HCT116 (cell line): ENCODE measurements around the gene TRIM41. TPM values are rescaled to one million over a fixed set of nuclear protein-coding genes. Genes with fewer than 3 reads are reported as not detected.

Source experiments
- ATAC-seq: fragments of 200-7000 bp; cut with Tn5 transposase; 2 replicates; pipeline ENCODE4 v1.9.1; 2020; ENCODE audit warnings: mild to moderate bottlenecking, moderate library complexity
- BruUV-seq: library from RNA; stranded (reverse); fragments of 400-500 nt; replicated peaks from 2 replicates; lab custom pipeline; 2021; lab: Mats Ljungman, UMichigan
- CTCF ChIA-PET: fragments of 300-600 bp; sonication (Branson Sonifier 250); formaldehyde crosslinking; loops from one replicate; lab custom pipeline; 2021; ENCODE audit warnings: antibody characterized with exemption; lab: Charles Lee
- POLR2A ChIA-PET: fragments of 300-600, 350-600 bp; sonication (Branson Sonifier 250); formaldehyde crosslinking; loops from one replicate; lab custom pipeline; 2021; ENCODE audit warnings: antibody characterized with exemption; lab: Charles Lee
- RAD21 ChIA-PET, 2 experiments: fragments of 300-600 bp; sonication (Branson Sonifier 250); formaldehyde crosslinking; loops; one replicate each; lab custom pipeline; 2023; ENCODE audit warnings: low total read pairs in 2 of 2; ENCODE audit not compliant: uncharacterized antibody in 2 of 2, unreplicated experiment in 2 of 2, low non-redundant PET in 1 of 2; lab: Charles Lee
- DNase-seq: peaks from one replicate; pipeline ENCODE4 v3.0.0-alpha.2; 2010; ENCODE audit warnings: low read depth, low spot score
- H2AFZ ChIP-seq: fragments of 200-600 bp; shearing (Covaris generic), sonication (generic); 2 replicates; pipeline ENCODE4 v1.6.1; 2017; ENCODE audit warnings: low read depth, mixed run types, mixed read lengths, antibody characterized with exemption, low read length; ENCODE audit not compliant: poor library complexity, severe bottlenecking
- H3K27ac ChIP-seq: 2 replicates; pipeline ENCODE4 v1.5.1; 2012; ENCODE audit warnings: low read depth, low read length
- H3K27me3 ChIP-seq: fragments of 200-600 bp; sonication (generic); 2 replicates; pipeline ENCODE4 v1.6.1; 2016; ENCODE audit warnings: mixed run types, low read length, mixed read lengths; ENCODE audit not compliant: insufficient read depth
- H3K36me3 ChIP-seq, 2 experiments: fragments of 200-500 bp in 1 of 2; fragments of 200-600 bp in 1 of 2; sonication (Bioruptor generic) in 1 of 2; sonication (generic) in 1 of 2; 2 replicates each; pipeline versions ENCODE4 v1.5.1 to v1.6.1; 2014 to 2016; ENCODE audit warnings: low read length in 2 of 2, inconsistent platforms in 1 of 2, mixed read lengths in 1 of 2, mixed run types in 1 of 2; ENCODE audit not compliant: insufficient read depth in 2 of 2, control insufficient read depth in 1 of 2
- H3K4me1 ChIP-seq, 2 experiments: fragments of 200-600 bp in 1 of 2; sonication (generic) in 1 of 2; 2 replicates each; pipeline versions ENCODE4 v1.5.1 to v1.6.1; 2012 to 2017; ENCODE audit warnings: low read length in 2 of 2, inconsistent platforms in 1 of 2, mild to moderate bottlenecking in 1 of 2, mixed read lengths in 1 of 2, mixed run types in 1 of 2, moderate library complexity in 1 of 2; ENCODE audit not compliant: insufficient read depth in 2 of 2, control insufficient read depth in 1 of 2
- H3K4me2 ChIP-seq: fragments of 200-600 bp; sonication (generic); 2 replicates; pipeline ENCODE4 v1.6.1; 2017; ENCODE audit warnings: mixed run types, low read length, mixed read lengths
- H3K4me3 ChIP-seq, 2 experiments: fragments of 200-600 bp in 1 of 2; sonication (generic) in 1 of 2; replicated peaks in 1 of 2; 2 replicates each; pipeline ENCODE4 v1.5.1; 2011 to 2016; ENCODE audit warnings: low read length in 2 of 2, control low read depth in 1 of 2, low read depth in 1 of 2, mild to moderate bottlenecking in 1 of 2, mixed read lengths in 1 of 2, mixed run types in 1 of 2
- H3K79me2 ChIP-seq: fragments of 200-600 bp; sonication (generic); 2 replicates; pipeline ENCODE4 v1.6.1; 2017; ENCODE audit warnings: mild to moderate bottlenecking, mixed run types, low read length, moderate library complexity, mixed read lengths; ENCODE audit not compliant: insufficient read depth
- H3K9ac ChIP-seq: fragments of 200-600 bp; sonication (generic); 2 replicates; pipeline ENCODE4 v1.6.1; 2016; ENCODE audit warnings: low read length, mixed read lengths
- H3K9me2 ChIP-seq: fragments of 200-600 bp; sonication (generic), shearing (Covaris generic); 2 replicates; pipeline ENCODE4 v1.6.1; 2017; ENCODE audit warnings: mixed run types, mild to moderate bottlenecking, moderate library complexity; ENCODE audit not compliant: insufficient read depth
- H3K9me3 ChIP-seq, 2 experiments: fragments of 200-500 bp in 1 of 2; fragments of 200-600 bp in 1 of 2; sonication (Bioruptor generic) in 1 of 2; sonication (generic) in 1 of 2; 2 replicates each; pipeline ENCODE4 v1.6.1; 2014 to 2017; ENCODE audit warnings: low read length in 2 of 2, mixed read lengths in 2 of 2, inconsistent platforms in 1 of 2, low read depth in 1 of 2, mild to moderate bottlenecking in 1 of 2, mixed run types in 1 of 2, moderate library complexity in 1 of 2; ENCODE audit not compliant: control insufficient read depth in 1 of 2, insufficient read depth in 1 of 2
- H4K20me1 ChIP-seq: fragments of 200-600 bp; sonication (generic), shearing (Covaris generic); 2 replicates; pipeline ENCODE4 v1.6.1; 2017; ENCODE audit warnings: mixed run types, mild to moderate bottlenecking, moderate library complexity; ENCODE audit not compliant: insufficient read depth
- CEBPB ChIP-seq: IDR thresholded peaks from 2 replicates; pipeline ENCODE4 v1.6.1; 2012; ENCODE audit warnings: low read depth
- EGR1 ChIP-seq: IDR thresholded peaks from 2 replicates; pipeline ENCODE4 v1.6.1; 2012; ENCODE audit warnings: low read depth
- ELF1 ChIP-seq: IDR thresholded peaks from 2 replicates; pipeline ENCODE4 v1.6.1; 2012; ENCODE audit warnings: low read depth, borderline replicate concordance
- EZH2 ChIP-seq: fragments of 200-600 bp; sonication (generic); IDR thresholded peaks from 2 replicates; pipeline ENCODE4 v1.6.1; 2017; ENCODE audit warnings: antibody characterized with exemption, mixed run types
- EZH2phosphoT487 ChIP-seq: fragments of 200-600 bp; IDR thresholded peaks from 2 replicates; pipeline ENCODE4 v1.6.1; 2018; ENCODE audit warnings: antibody characterized with exemption, borderline replicate concordance
- FOSL1 ChIP-seq: IDR thresholded peaks from 2 replicates; pipeline ENCODE4 v1.6.1; 2012; ENCODE audit warnings: low read depth
- JUND ChIP-seq: IDR thresholded peaks from 2 replicates; pipeline ENCODE4 v1.6.1; 2012
- POLR2A ChIP-seq: IDR thresholded peaks from 2 replicates; pipeline ENCODE4 v1.7.0; 2011; ENCODE audit warnings: borderline replicate concordance; ENCODE audit not compliant: insufficient read depth, insufficient read length; ENCODE audit errors: extremely low read depth
- RAD21 ChIP-seq: IDR thresholded peaks from 2 replicates; pipeline ENCODE4 v1.6.1; 2012; ENCODE audit warnings: low read depth, mild to moderate bottlenecking
- SRF ChIP-seq: IDR thresholded peaks from 2 replicates; pipeline ENCODE4 v1.6.1; 2012; ENCODE audit warnings: low read depth
- YY1 ChIP-seq: IDR thresholded peaks from 2 replicates; pipeline ENCODE4 v1.6.1; 2011; ENCODE audit warnings: low read length, low read depth, moderate library complexity, mild to moderate bottlenecking; ENCODE audit not compliant: insufficient replicate concordance; ENCODE audit errors: extremely low read depth
- ZNF274 ChIP-seq: fragments of 200-500 bp; sonication (Bioruptor generic); IDR thresholded peaks from 2 replicates; pipeline ENCODE4 v1.6.1; 2014; ENCODE audit warnings: mild to moderate bottlenecking, low read depth, low read length, inconsistent platforms
- intact Hi-C: fragments of 100-400 bp; cut with micrococcal nuclease; formaldehyde crosslinking; loops from 2 replicates; pipeline ENCODE4 v1.10.0; 2022
- total RNA-seq: library from RNA; stranded (reverse); gene quantifications from one replicate; pipeline ENCODE4 v1.2.1, GENCODE V29; 2021; ENCODE audit not compliant: unreplicated experiment
- TF ChIP-seq, protein P1 (sequence below), 3 experiments: fragments of 200-600 bp in 1 of 3; sonication (generic) in 1 of 3; IDR thresholded peaks in 2 of 3; conservative IDR thresholded peaks in 1 of 3; 2 replicates each; pipeline ENCODE4 v1.5.1; 2012 to 2017; ENCODE audit warnings: low read depth in 2 of 3, low read length in 2 of 3, antibody characterized with exemption in 1 of 3, borderline replicate concordance in 1 of 3, control low read depth in 1 of 3, mild to moderate bottlenecking in 1 of 3, mixed read lengths in 1 of 3, mixed run types in 1 of 3, moderate library complexity in 1 of 3; ENCODE audit not compliant: insufficient read depth in 1 of 3
- TF ChIP-seq, protein P2 (sequence below): IDR thresholded peaks from 2 replicates; pipeline ENCODE4 v1.6.1; 2012
- TF ChIP-seq, protein P3 (sequence below): IDR thresholded peaks from 2 replicates; pipeline ENCODE4 v1.6.1; 2012; ENCODE audit warnings: low read depth

TRIM41 gene
- total RNA-seq, 1 experiment from 2014 or later: 51.8 TPM

DNA sequence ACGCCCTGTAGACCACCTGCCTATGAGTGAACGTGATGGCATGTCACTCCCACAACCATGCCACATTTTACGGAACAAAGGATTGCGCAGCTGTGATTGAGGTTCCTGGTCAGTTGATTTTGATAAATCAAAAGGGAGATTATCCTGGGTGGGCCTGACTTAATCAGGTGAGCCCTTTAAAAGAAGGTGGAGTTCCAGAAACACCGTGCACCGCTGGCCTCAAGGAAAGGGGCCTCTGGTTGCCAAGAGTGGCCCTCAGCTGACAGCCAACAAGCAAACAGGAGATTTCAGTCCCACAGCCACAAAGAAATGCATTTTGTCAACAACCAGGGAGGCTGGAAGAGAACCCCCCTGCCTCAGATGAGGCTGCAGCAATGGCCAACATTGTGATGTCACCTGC lies 37.1 kb upstream of the TRIM41 start:
- DNase-seq (no peak), ATAC-seq (no peak)
- Histone ChIP-seq H3K27ac (no peak overlapping the region), H3K4me2 (no peak overlapping the region), H4K20me1 (no peaks in the 10 kb centered on the region), H3K36me3 (no peaks in the 10 kb centered on the region), H3K9me2 (no peaks in the 10 kb centered on the region), H3K4me1 (peaks cover 23 to 57% of the 10 kb centered on the region in 2 experiments), H3K79me2 (no peaks in the 10 kb centered on the region), H3K9ac (no peak overlapping the region), H3K9me3 (no peaks in the 10 kb centered on the region), H2AFZ (no peak overlapping the region), H3K4me3 (no peak overlapping the region), H3K27me3 (no peaks in the 10 kb centered on the region)
- ChIA-PET CTCF (no interaction called here), RAD21 (no interaction called here), POLR2A (interaction anchor here (1.0 kb wide), 1 partner anchor 13 kb away, joined by 4 read pairs; no protein-coding TSS in a partner anchor)
- intact Hi-C loops: no loop called here
- no peak for TF ChIP-seq FOSL1
- no peak for TF ChIP-seq EZH2
- TF ChIP-seq, protein P1, sequence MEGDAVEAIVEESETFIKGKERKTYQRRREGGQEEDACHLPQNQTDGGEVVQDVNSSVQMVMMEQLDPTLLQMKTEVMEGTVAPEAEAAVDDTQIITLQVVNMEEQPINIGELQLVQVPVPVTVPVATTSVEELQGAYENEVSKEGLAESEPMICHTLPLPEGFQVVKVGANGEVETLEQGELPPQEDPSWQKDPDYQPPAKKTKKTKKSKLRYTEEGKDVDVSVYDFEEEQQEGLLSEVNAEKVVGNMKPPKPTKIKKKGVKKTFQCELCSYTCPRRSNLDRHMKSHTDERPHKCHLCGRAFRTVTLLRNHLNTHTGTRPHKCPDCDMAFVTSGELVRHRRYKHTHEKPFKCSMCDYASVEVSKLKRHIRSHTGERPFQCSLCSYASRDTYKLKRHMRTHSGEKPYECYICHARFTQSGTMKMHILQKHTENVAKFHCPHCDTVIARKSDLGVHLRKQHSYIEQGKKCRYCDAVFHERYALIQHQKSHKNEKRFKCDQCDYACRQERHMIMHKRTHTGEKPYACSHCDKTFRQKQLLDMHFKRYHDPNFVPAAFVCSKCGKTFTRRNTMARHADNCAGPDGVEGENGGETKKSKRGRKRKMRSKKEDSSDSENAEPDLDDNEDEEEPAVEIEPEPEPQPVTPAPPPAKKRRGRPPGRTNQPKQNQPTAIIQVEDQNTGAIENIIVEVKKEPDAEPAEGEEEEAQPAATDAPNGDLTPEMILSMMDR (IDR thresholded peaks at IDR 0.05 in 2 of 3, conservative IDR thresholded peaks at IDR 0.05 in 1 of 3; ENCODE audit: borderline replicate concordance in 1 of 3, insufficient read depth in 1 of 3, low read depth in 2 of 3, low read length in 2 of 3): no peak
- TF ChIP-seq, protein P2, sequence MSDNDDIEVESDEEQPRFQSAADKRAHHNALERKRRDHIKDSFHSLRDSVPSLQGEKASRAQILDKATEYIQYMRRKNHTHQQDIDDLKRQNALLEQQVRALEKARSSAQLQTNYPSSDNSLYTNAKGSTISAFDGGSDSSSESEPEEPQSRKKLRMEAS: no peak
- no peak for TF ChIP-seq RAD21
- BruUV-seq: no TSS peak

DNA sequence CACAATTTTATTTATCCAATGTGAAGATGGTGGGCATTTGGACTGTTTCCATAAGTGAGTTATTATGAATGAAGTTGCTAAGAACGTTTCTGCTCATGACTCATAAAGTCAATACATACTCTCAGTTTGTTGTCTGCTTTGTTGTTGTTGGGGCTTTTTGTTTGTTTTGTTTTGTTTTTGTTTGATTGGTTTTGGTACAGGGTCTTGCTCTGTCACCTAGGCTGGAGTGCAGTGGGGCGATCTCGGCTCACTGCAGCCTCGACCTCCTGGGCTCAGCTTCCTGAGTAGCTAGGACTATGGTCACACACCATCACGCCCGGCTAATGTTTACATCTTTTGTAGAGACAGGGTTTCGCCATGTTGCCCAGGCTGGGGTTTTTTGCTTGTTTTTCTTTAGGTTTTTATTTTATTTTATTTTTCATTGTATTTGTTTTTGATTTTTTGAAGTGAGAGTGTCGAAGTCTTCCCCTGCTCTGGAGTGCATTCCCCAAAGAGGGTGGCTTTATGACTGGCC lies 36.0 kb upstream of the TRIM41 start:
- Histone ChIP-seq H3K4me2 (peak overlapping the region; percentile 90), H3K9me2 (no peaks in the 10 kb centered on the region), H2AFZ (peak overlapping the region; percentile 93), H3K4me3 (peak overlapping the region; percentile 29 to 42), H3K4me1 (peaks cover 26 to 57% of the 10 kb centered on the region in 2 experiments), H3K79me2 (no peaks in the 10 kb centered on the region), H3K9ac (peak overlapping the region; percentile 45), H3K9me3 (no peaks in the 10 kb centered on the region), H3K27ac (peak overlapping the region; percentile 67), H3K36me3 (no peaks in the 10 kb centered on the region), H4K20me1 (no peaks in the 10 kb centered on the region), H3K27me3 (no peaks in the 10 kb centered on the region)
- ATAC-seq (no peak), DNase-seq (no peak)
- ChIA-PET RAD21 (no interaction called here), CTCF (no interaction called here), POLR2A (interaction anchor here (0.7 to 3.2 kb wide), 5 partner anchors 14 to 36 kb away, joined by 3 to 13 read pairs (median 4); partner anchors contain the start of genes TRIM41 and TRIM7)
- intact Hi-C loops: no loop called here
- BruUV-seq: no TSS peak
- TF ChIP-seq YY1 (no peak), ZNF274 (no peak), SRF (no peak), JUND (no peak), EZH2phosphoT487 (no peak), RAD21 (no peak), POLR2A (no peak), ELF1 (no peak), EGR1 (no peak), CEBPB (no peak)
- TF ChIP-seq, protein P3, sequence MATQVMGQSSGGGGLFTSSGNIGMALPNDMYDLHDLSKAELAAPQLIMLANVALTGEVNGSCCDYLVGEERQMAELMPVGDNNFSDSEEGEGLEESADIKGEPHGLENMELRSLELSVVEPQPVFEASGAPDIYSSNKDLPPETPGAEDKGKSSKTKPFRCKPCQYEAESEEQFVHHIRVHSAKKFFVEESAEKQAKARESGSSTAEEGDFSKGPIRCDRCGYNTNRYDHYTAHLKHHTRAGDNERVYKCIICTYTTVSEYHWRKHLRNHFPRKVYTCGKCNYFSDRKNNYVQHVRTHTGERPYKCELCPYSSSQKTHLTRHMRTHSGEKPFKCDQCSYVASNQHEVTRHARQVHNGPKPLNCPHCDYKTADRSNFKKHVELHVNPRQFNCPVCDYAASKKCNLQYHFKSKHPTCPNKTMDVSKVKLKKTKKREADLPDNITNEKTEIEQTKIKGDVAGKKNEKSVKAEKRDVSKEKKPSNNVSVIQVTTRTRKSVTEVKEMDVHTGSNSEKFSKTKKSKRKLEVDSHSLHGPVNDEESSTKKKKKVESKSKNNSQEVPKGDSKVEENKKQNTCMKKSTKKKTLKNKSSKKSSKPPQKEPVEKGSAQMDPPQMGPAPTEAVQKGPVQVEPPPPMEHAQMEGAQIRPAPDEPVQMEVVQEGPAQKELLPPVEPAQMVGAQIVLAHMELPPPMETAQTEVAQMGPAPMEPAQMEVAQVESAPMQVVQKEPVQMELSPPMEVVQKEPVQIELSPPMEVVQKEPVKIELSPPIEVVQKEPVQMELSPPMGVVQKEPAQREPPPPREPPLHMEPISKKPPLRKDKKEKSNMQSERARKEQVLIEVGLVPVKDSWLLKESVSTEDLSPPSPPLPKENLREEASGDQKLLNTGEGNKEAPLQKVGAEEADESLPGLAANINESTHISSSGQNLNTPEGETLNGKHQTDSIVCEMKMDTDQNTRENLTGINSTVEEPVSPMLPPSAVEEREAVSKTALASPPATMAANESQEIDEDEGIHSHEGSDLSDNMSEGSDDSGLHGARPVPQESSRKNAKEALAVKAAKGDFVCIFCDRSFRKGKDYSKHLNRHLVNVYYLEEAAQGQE: no peak
- TF ChIP-seq, protein P2: no peak
